ENCODE data around the gene CNN2.
A peak's percentile ranks its signal among the peaks of the same experiment; 100 is the strongest.

The CNN2 gene

GRCh38 chr19:996051-996838 lies 30.2 kb upstream of the CNN2 start:
- DNase-seq, result no peak

DNA sequence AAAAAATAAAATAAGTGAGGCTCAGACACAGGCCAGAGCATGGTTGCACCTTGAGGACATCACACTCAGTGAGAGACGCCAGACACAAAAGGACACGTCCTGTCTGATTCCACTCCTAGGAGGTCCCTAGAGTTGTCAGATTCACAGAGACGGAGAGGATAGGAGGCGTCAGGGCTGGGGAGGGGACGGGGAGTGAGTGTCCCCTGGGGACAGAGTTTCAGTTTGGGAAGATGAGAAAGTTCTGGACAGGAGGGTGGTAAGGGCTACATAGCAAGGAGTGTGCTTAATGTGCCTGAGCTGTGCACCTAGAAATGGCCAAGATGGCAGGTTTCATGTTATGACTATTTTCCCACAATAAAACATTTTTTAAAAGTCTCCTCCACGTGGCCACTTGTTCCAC lies 28.3 kb upstream of the CNN2 start:
- DNase-seq, result no peak

- no peak for DNase-seq
Measured at GRCh38 chr19:999379-999719, 27.1 kb upstream of the CNN2 start.

DNA sequence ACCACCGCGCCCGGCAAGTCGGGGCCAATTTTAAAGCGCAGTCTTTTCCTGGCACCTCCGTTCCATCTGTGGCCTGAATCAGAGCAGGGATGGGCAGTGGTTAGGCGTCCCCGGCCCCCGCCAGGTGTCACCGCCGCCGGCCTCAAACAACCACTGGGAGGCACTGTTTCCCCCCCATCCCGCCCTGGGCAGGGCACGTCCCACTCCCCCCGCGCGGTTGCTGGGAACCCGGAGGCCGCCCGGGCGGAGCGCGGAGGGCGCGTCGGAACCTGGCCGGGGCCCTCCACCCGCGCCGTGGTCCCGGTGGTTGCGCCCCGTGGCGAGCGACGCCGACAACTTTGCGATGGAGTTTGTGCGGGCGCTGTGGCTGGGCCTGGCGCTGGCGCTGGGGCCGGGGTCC lies 26.3 kb upstream of the CNN2 start, which contains the start of gene GRIN3B:
Gene GRIN3B, plus strand, starts transcription at position 325 of the 400 bp plus-strand sequence. Its CDS starts 19 bp downstream, at position 344.
- peak in 1 of 2 experiments; percentile 42 for DNase-seq

DNA sequence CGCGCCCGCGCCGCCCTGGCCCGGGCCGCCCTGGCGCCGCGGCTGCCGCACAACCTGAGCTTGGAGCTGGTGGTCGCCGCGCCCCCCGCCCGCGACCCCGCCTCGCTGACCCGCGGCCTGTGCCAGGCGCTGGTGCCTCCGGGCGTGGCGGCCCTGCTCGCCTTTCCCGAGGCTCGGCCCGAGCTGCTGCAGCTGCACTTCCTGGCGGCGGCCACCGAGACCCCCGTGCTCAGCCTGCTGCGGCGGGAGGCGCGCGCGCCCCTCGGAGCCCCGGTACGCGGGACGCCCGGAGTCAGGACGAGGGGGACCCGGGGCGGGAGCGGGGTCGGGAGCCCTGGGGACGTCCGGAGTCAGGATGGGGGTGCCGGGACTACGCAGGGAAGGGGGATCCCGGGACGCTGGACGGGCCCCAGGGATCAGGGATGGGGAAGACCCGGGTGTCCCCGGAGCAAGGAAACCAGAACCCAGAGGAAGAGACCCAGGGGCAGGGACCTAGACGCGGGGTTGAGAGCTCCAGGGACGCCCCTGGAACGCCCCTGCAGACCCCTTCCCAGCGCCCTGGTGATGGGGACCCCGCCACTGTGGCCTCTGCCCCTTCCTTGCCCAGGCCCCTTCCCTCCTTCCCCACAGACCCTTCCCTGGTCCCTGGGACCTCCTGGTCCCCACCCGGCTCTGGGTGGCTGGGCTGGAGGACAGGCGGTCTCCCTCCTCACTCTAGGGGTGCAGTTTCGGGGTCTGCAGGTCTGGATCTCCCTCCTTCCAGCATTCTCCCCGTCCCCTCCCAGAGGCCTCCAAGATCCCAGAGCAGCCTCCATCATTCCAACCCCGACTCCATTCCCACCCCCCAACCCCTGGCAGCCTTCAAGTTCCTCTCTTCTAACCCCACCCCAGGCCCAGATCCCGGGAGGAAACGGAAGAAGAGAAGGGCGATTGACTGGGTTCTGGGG lies 25.5 kb upstream of the CNN2 start:
- DNase-seq, result no peak

GRCh38 chr19:1001538-1002166 lies 24.8 kb upstream of the CNN2 start:
- peak in 1 of 2 experiments; percentile 39 for DNase-seq

DNA sequence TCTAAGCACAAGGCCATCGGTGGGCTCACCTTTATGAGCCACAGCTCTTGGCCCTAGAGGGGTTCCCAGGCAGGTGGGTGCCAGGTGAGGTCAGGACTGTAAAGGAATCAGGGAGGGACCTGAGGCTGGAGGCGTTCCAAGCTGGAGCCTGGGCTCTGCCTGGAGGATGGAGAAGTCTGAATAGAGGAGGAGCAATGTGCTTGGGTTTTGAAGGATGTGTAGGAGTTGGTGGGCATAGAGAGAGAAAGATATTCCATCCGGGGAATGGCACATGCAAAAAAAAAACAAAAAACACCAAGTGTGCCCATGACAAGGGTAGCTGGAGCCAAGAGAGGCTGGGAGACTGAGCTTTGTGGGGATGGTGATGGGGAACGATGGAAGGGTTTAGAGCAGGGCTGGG lies 23.8 kb upstream of the CNN2 start:
- no peak for DNase-seq

GRCh38 chr19:1003283-1003682 lies 23.1 kb upstream of the CNN2 start:
- no peak for DNase-seq

DNA sequence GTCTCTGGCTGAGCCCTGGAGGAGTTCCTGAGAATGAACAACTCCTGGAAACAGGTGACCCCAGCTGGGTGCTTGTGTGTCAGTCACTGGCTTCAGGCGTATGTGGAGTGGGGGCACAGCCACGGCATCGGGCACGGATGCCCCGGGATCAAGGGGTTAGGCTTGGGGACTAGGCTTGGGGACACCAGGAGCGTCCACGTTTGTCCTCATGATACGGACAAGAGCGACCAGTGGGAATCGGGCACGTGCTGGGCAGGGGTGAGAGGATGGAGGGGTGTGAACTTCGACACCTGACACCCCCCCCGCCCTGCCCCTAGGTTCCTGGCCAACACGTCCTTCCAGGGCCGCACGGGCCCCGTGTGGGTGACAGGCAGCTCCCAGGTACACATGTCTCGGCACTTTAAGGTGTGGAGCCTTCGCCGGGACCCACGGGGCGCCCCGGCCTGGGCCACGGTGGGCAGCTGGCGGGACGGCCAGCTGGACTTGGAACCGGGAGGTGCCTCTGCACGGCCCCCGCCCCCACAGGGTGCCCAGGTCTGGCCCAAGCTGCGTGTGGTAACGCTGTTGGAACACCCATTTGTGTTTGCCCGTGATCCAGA lies 22.1 kb upstream of the CNN2 start:
- DNase-seq, result no peak

DNA sequence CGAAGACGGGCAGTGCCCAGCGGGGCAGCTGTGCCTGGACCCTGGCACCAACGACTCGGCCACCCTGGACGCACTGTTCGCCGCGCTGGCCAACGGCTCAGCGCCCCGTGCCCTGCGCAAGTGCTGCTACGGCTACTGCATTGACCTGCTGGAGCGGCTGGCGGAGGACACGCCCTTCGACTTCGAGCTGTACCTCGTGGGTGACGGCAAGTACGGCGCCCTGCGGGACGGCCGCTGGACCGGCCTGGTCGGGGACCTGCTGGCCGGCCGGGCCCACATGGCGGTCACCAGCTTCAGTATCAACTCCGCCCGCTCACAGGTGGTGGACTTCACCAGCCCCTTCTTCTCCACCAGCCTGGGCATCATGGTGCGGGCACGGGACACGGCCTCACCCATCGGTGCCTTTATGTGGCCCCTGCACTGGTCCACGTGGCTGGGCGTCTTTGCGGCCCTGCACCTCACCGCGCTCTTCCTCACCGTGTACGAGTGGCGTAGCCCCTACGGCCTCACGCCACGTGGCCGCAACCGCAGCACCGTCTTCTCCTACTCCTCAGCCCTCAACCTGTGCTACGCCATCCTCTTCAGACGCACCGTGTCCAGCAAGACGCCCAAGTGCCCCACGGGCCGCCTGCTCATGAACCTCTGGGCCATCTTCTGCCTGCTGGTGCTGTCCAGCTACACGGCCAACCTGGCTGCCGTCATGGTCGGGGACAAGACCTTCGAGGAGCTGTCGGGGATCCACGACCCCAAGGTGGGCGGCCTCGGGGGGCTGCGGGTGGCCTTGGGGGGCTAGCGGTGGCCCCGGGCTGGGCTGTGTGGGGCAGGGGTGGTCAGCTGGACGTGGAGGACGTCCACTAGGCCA lies 21.4 kb upstream of the CNN2 start:
- no peak for DNase-seq

GRCh38 chr19:1006711-1007398 lies 19.6 kb upstream of the CNN2 start:
- DNase-seq, result no peak

DNA sequence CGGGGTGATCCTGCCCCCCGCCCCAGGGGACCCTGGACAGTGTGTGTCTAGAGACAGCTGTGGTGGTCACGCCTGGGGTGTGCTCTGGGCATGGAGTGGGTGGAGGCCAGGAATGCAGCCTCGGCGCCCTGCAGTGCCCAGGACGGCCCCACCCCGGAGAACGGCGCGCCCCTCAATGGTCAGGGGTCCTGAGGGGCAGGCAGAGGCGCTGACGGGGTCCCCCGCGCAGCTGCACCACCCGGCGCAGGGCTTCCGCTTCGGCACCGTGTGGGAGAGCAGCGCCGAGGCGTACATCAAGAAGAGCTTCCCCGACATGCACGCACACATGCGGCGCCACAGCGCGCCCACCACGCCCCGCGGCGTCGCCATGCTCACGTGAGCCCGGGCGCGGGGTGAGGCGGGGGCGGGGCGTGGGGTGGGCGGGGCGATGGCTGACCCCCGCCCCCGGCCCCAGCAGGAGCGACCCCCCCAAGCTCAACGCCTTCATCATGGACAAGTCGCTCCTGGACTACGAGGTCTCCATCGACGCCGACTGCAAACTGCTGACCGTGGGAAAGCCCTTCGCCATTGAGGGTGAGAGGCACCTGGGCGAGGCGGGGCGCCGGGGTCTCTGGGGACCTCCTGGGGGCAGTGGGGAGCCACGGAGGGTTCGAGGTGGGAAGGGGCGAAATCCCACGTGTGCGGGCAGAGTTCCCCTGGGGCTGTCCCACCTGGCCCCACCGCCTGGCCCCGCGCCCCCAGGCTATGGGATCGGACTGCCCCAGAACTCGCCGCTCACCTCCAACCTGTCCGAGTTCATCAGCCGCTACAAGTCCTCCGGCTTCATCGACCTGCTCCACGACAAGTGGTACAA lies 18.8 kb upstream of the CNN2 start:
- no peak for DNase-seq

GRCh38 chr19:1008268-1009040 lies 18.0 kb upstream of the CNN2 start:
- no peak for DNase-seq

GRCh38 chr19:1009041-1009980 lies 17.1 kb upstream of the CNN2 start:
- no peak for DNase-seq

DNA sequence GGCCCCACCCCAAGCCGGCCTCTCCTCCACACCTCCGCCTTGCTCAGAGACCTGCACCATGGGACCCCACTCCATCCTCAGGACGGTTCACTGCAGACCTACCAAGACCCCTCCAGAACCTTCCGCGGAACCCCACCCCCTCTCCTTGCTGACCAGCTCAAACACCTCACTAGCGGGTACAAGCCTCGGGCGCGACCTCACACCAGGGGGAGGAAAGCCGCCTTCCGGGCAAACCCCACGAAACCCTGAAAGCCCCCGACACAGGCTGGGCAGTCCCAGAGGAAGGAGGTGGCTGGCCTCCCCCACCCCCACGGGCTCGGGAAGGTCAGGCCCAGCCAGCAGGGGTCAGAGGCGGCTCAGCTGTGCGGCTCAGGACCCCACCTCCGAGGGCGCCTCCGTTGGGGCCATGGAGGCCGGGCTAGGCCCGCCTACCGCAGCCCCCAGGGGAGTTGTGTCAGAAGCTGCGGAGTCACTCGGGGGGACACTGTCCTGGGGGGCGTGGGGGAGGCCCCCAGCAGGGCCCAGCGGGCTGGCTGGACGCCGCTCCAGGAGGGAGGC lies 16.3 kb upstream of the CNN2 start:
- no peak for DNase-seq

GRCh38 chr19:1010586-1011510 lies 15.6 kb upstream of the CNN2 start:
- DNase-seq, result no peak

GRCh38 chr19:1011831-1012333 lies 14.5 kb upstream of the CNN2 start:
- no peak for DNase-seq

Measured in SW 1271 (cell line).